Liver (tissue), 9 donors: ENCODE data around the gene IFIH1. TPM values are rescaled to one million over a fixed set of nuclear protein-coding genes. Genes with fewer than 3 reads are reported as not detected.

ENCODE experiments used
- DNase-seq: peaks from one replicate; pipeline ENCODE4 v3.0.0-alpha.2; 2017; ENCODE audit warnings: low spot score
- H3K27ac ChIP-seq, 2 donors: one replicate each; pipeline ENCODE4 v1.7.0; 2013; ENCODE audit warnings: inconsistent platforms in 2 of 2, low read length in 2 of 2, control low read depth in 1 of 2, low read depth in 1 of 2, mild to moderate bottlenecking in 1 of 2
- H3K27me3 ChIP-seq, 4 donors: one replicate each; pipeline versions ENCODE4 v1.6.1 to v1.7.0; 2013; ENCODE audit warnings: low read length in 3 of 4, inconsistent platforms in 1 of 4, mild to moderate bottlenecking in 1 of 4, moderate library complexity in 1 of 4; ENCODE audit not compliant: control insufficient read depth in 4 of 4, insufficient read depth in 4 of 4
- H3K36me3 ChIP-seq, 4 donors: one replicate each; pipeline versions ENCODE4 v1.6.1 to v1.7.0; 2013; ENCODE audit warnings: low read length in 3 of 4, mild to moderate bottlenecking in 3 of 4, low read depth in 1 of 4, moderate library complexity in 1 of 4; ENCODE audit not compliant: control insufficient read depth in 4 of 4, insufficient read depth in 3 of 4
- H3K4me1 ChIP-seq, 4 donors: one replicate each; pipeline versions ENCODE4 v1.6.1 to v1.7.0; 2013; ENCODE audit warnings: low read length in 3 of 4, mild to moderate bottlenecking in 3 of 4, moderate library complexity in 1 of 4; ENCODE audit not compliant: control insufficient read depth in 4 of 4, insufficient read depth in 4 of 4
- H3K4me3 ChIP-seq, 3 donors: one replicate each; pipeline versions ENCODE4 v1.6.1 to v1.7.0; 2013; ENCODE audit warnings: low read length in 3 of 3, control low read depth in 1 of 3, low read depth in 1 of 3, mild to moderate bottlenecking in 1 of 3
- H3K9ac ChIP-seq, 2 donors: one replicate each; pipeline ENCODE4 v1.7.0; 2013; ENCODE audit warnings: low read length in 2 of 2, mild to moderate bottlenecking in 2 of 2, moderate library complexity in 2 of 2, control low read depth in 1 of 2, low read depth in 1 of 2
- H3K9me3 ChIP-seq, 4 donors: one replicate each; pipeline versions ENCODE4 v1.6.1 to v1.7.0; 2013; ENCODE audit warnings: low read length in 3 of 4; ENCODE audit not compliant: control insufficient read depth in 4 of 4
- CTCF ChIP-seq: fragments of 150-350 bp; IDR thresholded peaks from 2 replicates; pipeline ENCODE4 v1.5.1; 2017; ENCODE audit warnings: improper control_type of control experiment, low read depth, low read length; ENCODE audit not compliant: missing input control
- EGR1 ChIP-seq, 2 donors: IDR thresholded peaks; 2 replicates each; pipeline ENCODE4 v1.6.1; 2016 to 2018; ENCODE audit warnings: antibody characterized with exemption in 2 of 2, low read depth in 2 of 2
- FOXA1 ChIP-seq: IDR thresholded peaks from 2 replicates; pipeline ENCODE4 v1.6.1; 2016; ENCODE audit warnings: antibody characterized with exemption
- FOXA2 ChIP-seq: IDR thresholded peaks from 2 replicates; pipeline ENCODE4 v1.6.1; 2016; ENCODE audit warnings: antibody characterized with exemption
- HNF4A ChIP-seq, 2 donors: conservative IDR thresholded peaks; 2 replicates each; pipeline ENCODE4 v1.6.1; 2016; ENCODE audit warnings: antibody characterized with exemption in 2 of 2, mild to moderate bottlenecking in 2 of 2
- HNF4G ChIP-seq: IDR thresholded peaks from 2 replicates; pipeline ENCODE4 v1.6.1; 2016; ENCODE audit warnings: antibody characterized with exemption
- JUND ChIP-seq, 2 donors: IDR thresholded peaks; 2 replicates each; pipeline ENCODE4 v1.6.1; 2016; ENCODE audit warnings: antibody characterized with exemption in 2 of 2
- REST ChIP-seq: IDR thresholded peaks from 2 replicates; pipeline ENCODE4 v1.6.1; 2016; ENCODE audit warnings: antibody characterized with exemption, mild to moderate bottlenecking
- RXRA ChIP-seq, 2 donors: IDR thresholded peaks; 2 replicates each; pipeline ENCODE4 v1.6.1; 2017 to 2018; ENCODE audit warnings: antibody characterized with exemption in 2 of 2, mild to moderate bottlenecking in 1 of 2
- SP1 ChIP-seq: IDR thresholded peaks from 2 replicates; pipeline ENCODE4 v1.6.1; 2018; ENCODE audit warnings: antibody characterized with exemption, mild to moderate bottlenecking
- TAF1 ChIP-seq: conservative IDR thresholded peaks from 2 replicates; pipeline ENCODE4 v1.6.1; 2016; ENCODE audit warnings: antibody characterized with exemption, mild to moderate bottlenecking
- YY1 ChIP-seq: IDR thresholded peaks from 2 replicates; pipeline ENCODE4 v1.6.1; 2016; ENCODE audit warnings: antibody characterized with exemption, mild to moderate bottlenecking
- ZBTB33 ChIP-seq: IDR thresholded peaks from 2 replicates; pipeline ENCODE4 v1.6.1; 2016; ENCODE audit warnings: antibody characterized with exemption
- WGBS: extraction: QIAGEN DNeasy Blood & Tissue Kit; methylation state at CpG from one replicate; pipeline ENCODE4 v1.1.7; 2013; 5-methylcytosine and 5-hydroxymethylcytosine counted together
- polyA plus RNA-seq, 2 donors: library from polyadenylated mRNA; stranded (reverse) in 1 of 2; unstranded in 1 of 2; fragments of 200-250 nt in 1 of 2; fragments of >200 nt in 1 of 2; fragmentation: Nextera tagmentation in 1 of 2; extraction: Ambion mirVana in 1 of 2; gene quantifications; one replicate each; pipeline versions ENCODE4 v1.2.1 to v1.2.3, GENCODE V29; 2013 to 2015
- total RNA-seq, 2 donors: library from RNA; depleted of rRNA; stranded (reverse); fragments of >200 nt; gene quantifications; one replicate each; pipeline ENCODE4 v1.2.3, GENCODE V29; 2014
- TF ChIP-seq, protein P1 (sequence below): IDR thresholded peaks from 2 replicates; pipeline ENCODE4 v1.6.1; 2016; ENCODE audit warnings: antibody characterized with exemption
- TF ChIP-seq, protein P2 (sequence below): IDR thresholded peaks from 2 replicates; pipeline ENCODE4 v1.6.1; 2016; ENCODE audit warnings: antibody characterized with exemption
- donor health status: healthy.
- donor health status: healthy.
- donor health status: healthy.
- donor health status: healthy.
- donor health status: healthy.

The IFIH1 gene
- total and polyA plus RNA-seq, 4 donors: 5.5 to 13.2 (median 7.9) TPM

DNA sequence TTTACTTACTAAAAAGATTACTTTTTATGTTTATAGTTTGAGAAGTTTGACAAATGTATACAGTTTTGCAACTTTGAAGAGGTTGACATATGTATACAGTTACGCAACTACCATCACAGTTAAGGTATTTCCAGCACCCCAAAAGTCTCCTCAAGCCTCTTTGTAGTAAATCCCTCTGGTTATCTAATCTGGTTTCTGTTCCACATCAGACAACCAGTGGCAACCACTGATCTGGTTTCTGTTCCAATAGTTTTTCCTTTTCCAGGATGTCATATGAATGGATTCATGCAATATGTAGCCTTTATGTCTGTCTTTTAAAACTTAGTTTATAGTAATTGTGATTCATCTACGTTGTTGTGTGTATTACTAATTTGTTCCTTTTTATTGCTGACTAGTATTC, 23.5 kb downstream of the IFIH1 start:
- no peak overlapping the region for H3K4me3 ChIP-seq
- peaks cover 0 to 5% (median 0%) of the 10 kb centered on the region in 4 donors for H3K36me3 ChIP-seq
- no peaks in the 10 kb centered on the region for H3K9me3 ChIP-seq
- H3K27ac ChIP-seq: no peak overlapping the region
- no peaks in the 10 kb centered on the region for H3K27me3 ChIP-seq
- TF ChIP-seq YY1: no peak
- TF ChIP-seq RXRA (IDR thresholded peaks at IDR 0.05): no peak
- TF ChIP-seq FOXA2: no peak
- TF ChIP-seq, protein P1, sequence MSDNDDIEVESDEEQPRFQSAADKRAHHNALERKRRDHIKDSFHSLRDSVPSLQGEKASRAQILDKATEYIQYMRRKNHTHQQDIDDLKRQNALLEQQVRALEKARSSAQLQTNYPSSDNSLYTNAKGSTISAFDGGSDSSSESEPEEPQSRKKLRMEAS: no peak
- TF ChIP-seq CTCF: no peak
- TF ChIP-seq HNF4G: no peak
- TF ChIP-seq REST: no peak
- TF ChIP-seq, protein P2, sequence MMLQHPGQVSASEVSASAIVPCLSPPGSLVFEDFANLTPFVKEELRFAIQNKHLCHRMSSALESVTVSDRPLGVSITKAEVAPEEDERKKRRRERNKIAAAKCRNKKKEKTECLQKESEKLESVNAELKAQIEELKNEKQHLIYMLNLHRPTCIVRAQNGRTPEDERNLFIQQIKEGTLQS: no peak
- H3K9ac ChIP-seq: no peak overlapping the region
- WGBS: 93% methylated on average over 2 of the region's 2 CpGs
- peaks cover 2 to 16% (median 10%) of the 10 kb centered on the region in 4 donors for H3K4me1 ChIP-seq
- no peak for DNase-seq

DNA sequence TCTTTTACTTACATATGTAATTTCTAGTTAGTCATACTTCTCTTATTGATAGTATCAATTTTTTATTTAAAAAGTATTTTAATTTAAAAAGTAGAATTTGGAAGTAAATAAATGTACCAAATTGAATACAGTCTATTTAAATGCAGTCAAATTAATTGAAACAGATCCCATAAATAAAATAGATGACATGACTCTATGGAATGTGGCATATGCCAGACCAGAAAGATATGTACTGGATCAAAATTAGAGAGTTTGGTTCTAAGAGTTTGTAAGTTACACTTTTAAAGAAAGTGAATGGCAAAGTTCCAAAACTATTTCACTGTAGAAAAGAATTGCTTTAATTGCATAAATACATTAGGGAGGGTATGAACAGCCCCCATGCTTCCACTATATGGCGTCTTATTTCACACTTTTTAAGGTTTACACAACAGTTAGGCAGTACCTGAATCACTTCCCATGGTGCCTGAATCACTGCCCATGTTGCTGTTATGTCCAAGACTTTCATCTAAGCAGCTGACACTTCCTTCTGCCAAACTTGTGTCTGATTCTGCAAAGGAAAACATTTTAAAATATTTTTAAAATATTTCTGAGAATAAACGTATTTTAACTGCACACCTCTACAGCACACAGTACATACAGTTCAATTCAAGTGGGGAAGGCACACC, 25.2 kb downstream of the IFIH1 start:
- H3K9me3 ChIP-seq: no peaks in the 10 kb centered on the region
- WGBS: 81% methylated on average over 2 of the region's 2 CpGs
- H3K4me3 ChIP-seq: no peak overlapping the region
- no peak overlapping the region for H3K9ac ChIP-seq
- H3K27ac ChIP-seq: no peak overlapping the region
- peaks cover 0 to 6% (median 2%) of the 10 kb centered on the region in 4 donors for H3K36me3 ChIP-seq
- peaks cover 2 to 4% (median 3%) of the 10 kb centered on the region in 4 donors for H3K4me1 ChIP-seq
- DNase-seq: no peak
- H3K27me3 ChIP-seq: no peaks in the 10 kb centered on the region
- no peak for TF ChIP-seq HNF4A (conservative IDR thresholded peaks at IDR 0.05)
- TF ChIP-seq FOXA2: no peak
- TF ChIP-seq HNF4G: no peak
- TF ChIP-seq, protein P2: no peak
- no peak for TF ChIP-seq FOXA1
- TF ChIP-seq EGR1 (IDR thresholded peaks at IDR 0.05; ENCODE audit: low read depth in 2 of 2): no peak
- no peak for TF ChIP-seq ZBTB33
- no peak for TF ChIP-seq CTCF
- TF ChIP-seq YY1: no peak
- TF ChIP-seq JUND (IDR thresholded peaks at IDR 0.05): no peak
- TF ChIP-seq SP1: no peak
- TF ChIP-seq, protein P1: no peak
- no peak for TF ChIP-seq RXRA (IDR thresholded peaks at IDR 0.05)
- TF ChIP-seq REST: no peak
- TF ChIP-seq TAF1: no peak
